Rectal smooth muscle tissue (tissue), 1 donor: Measurements from ENCODE around the gene ADAMTS19.

Source experiments
- H3K27ac ChIP-seq: one replicate; pipeline ENCODE4 v1.7.0; 2013; ENCODE audit warnings: low read depth, low read length, inconsistent platforms
- H3K27me3 ChIP-seq: one replicate; pipeline ENCODE4 v1.7.0; 2013; ENCODE audit warnings: low read length; ENCODE audit not compliant: control insufficient read depth, insufficient read depth
- H3K36me3 ChIP-seq: one replicate; pipeline ENCODE4 v1.7.0; 2013; ENCODE audit warnings: low read length; ENCODE audit not compliant: control insufficient read depth, insufficient read depth
- H3K4me1 ChIP-seq: one replicate; pipeline ENCODE4 v1.7.0; 2013; ENCODE audit warnings: low read length; ENCODE audit not compliant: control insufficient read depth, insufficient read depth
- H3K4me3 ChIP-seq: one replicate; pipeline ENCODE4 v1.7.0; 2013; ENCODE audit warnings: low read length
- H3K9ac ChIP-seq: one replicate; pipeline ENCODE4 v1.7.0; 2013; ENCODE audit warnings: low read length

The ADAMTS19 gene

GRCh38 chr5:129447968-129448367, 12.1 kb upstream of the ADAMTS19 start:
- H3K9ac ChIP-seq = no peak overlapping the region
- no peaks in the 10 kb centered on the region for H3K36me3 ChIP-seq
- H3K4me3 ChIP-seq = no peak overlapping the region
- no peak overlapping the region for H3K27ac ChIP-seq
- no peaks in the 10 kb centered on the region for H3K4me1 ChIP-seq
- no peaks in the 10 kb centered on the region for H3K27me3 ChIP-seq

DNA sequence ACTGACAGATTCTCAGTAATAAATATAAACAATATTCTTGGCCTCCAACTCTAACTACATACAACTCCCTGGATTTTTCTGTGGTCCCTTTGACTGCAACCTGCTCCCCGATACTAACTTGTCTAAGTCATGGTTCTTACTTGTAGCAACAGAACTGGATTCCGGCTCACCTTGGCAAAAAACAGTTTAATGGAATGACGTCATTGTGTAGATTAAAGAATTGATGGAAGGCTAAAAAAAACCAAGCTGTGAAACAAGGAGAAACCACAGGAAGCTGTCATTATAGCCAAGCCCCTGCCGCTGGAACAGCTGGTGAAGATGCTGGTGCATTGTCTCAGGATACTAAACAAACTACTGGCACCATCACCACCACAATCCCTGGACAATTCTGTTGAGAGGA, 11.4 kb upstream of the ADAMTS19 start:
- Histone ChIP-seq H3K27me3 (no peaks in the 10 kb centered on the region), H3K36me3 (no peaks in the 10 kb centered on the region), H3K9ac (no peak overlapping the region), H3K4me1 (no peaks in the 10 kb centered on the region), H3K4me3 (no peak overlapping the region), H3K27ac (no peak overlapping the region)

DNA sequence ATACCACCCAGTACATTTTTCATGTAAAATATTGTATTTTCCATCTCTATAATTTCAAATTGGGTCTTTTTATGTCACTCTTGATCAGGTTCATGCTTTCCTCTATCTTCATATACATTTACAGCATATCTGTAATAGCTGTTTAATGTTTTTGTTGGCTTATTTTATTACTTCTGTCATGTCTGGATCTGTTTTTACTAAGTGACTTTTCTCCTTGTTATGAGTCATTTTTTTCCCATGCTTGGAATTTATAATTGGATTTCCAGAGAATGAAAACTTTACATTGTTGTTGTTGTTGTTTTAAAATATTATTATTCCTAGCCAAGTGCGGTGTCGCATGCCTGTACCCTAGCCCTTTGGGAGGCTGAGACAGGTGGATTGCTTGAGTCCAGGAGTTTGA, 5.6 kb upstream of the ADAMTS19 start:
- Histone ChIP-seq H3K9ac (no peak overlapping the region), H3K4me3 (no peak overlapping the region), H3K27ac (no peak overlapping the region), H3K4me1 (no peaks in the 10 kb centered on the region), H3K27me3 (no peaks in the 10 kb centered on the region), H3K36me3 (no peaks in the 10 kb centered on the region)

DNA sequence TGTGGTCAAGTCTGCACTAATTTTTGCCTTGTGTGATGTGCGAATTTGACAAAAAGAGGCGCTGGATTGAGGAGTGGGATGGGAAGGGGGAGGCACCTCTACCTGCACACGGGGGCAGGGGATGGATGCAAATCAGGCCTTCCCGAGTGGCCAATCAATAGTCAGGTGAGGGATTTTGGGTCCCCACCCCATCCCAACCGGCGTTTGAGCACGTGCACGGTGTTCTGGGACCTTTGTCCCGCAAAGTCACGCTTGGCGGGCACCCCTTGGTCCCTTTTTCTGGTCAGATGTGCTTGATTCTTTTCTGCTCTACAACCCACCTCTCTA, 685 bp upstream of the ADAMTS19 start:
- H3K27me3 ChIP-seq = no peaks in the 10 kb centered on the region
- H3K4me1 ChIP-seq = no peaks in the 10 kb centered on the region
- no peak overlapping the region for H3K27ac ChIP-seq
- no peak overlapping the region for H3K9ac ChIP-seq
- H3K4me3 ChIP-seq = peak overlapping the region; percentile 5
- no peaks in the 10 kb centered on the region for H3K36me3 ChIP-seq

DNA sequence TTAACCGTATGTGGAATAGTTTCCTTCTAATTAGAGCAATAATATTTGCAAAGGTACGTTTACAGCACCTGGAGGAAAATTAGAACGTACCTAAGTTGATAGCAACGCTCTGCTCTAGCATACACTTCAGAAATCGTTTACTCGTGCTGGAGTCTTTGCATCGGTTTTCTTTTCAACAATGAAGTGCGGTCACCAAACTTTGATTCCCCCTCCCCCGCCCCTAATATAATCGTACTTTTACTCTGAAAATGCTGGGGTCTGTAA, 506 bp downstream of the ADAMTS19 start:
- Histone ChIP-seq H3K27ac (no peak overlapping the region), H3K4me3 (peak overlapping the region; percentile 69), H3K9ac (no peak overlapping the region), H3K27me3 (no peaks in the 10 kb centered on the region), H3K36me3 (no peaks in the 10 kb centered on the region), H3K4me1 (no peaks in the 10 kb centered on the region)

- Histone ChIP-seq H3K36me3 (no peaks in the 10 kb centered on the region), H3K9ac (no peak overlapping the region), H3K27me3 (no peaks in the 10 kb centered on the region), H3K4me1 (no peaks in the 10 kb centered on the region), H3K4me3 (peak overlapping the region; percentile 69), H3K27ac (no peak overlapping the region)
These were observed 1.0 kb downstream of the ADAMTS19 start for GRCh38 chr5:129460936-129461710.

DNA sequence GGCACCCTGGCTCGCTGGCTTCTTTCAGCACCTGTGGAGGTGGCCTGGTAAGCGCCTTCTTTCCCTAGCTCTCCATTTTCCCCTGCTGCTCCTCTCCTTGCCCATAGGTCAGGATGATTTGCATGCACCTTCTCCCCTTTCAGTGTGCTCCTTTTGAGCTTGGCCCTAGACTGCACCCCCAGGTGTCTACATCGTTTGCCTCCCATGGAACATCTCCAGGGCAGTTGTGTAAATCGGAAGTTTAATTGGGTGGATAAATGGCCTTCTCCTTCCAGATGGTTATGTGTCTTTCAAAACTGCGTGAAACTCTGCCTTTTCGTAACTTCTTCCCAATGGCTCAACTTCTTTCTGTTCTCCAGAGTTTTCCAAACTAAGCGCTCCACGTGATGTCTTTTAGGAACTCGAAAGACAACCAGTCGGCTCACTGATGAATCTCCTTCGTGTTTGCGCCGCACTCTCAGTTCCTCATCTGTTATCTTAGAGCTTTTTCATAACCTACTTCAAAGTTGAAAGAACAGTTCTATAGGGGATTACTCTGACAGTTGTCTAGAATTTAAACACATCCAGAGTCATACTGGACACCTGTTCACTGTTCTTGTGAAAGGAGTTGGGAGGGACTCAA, 1.7 kb downstream of the ADAMTS19 start:
- H3K9ac ChIP-seq = no peak overlapping the region
- H3K27ac ChIP-seq = no peak overlapping the region
- H3K27me3 ChIP-seq = no peaks in the 10 kb centered on the region
- no peaks in the 10 kb centered on the region for H3K36me3 ChIP-seq
- H3K4me3 ChIP-seq = peak overlapping the region; percentile 25
- H3K4me1 ChIP-seq = no peaks in the 10 kb centered on the region

GRCh38 chr5:129465776-129466344, 5.8 kb downstream of the ADAMTS19 start:
- no peaks in the 10 kb centered on the region for H3K36me3 ChIP-seq
- H3K27ac ChIP-seq = no peak overlapping the region
- no peak overlapping the region for H3K4me3 ChIP-seq

DNA sequence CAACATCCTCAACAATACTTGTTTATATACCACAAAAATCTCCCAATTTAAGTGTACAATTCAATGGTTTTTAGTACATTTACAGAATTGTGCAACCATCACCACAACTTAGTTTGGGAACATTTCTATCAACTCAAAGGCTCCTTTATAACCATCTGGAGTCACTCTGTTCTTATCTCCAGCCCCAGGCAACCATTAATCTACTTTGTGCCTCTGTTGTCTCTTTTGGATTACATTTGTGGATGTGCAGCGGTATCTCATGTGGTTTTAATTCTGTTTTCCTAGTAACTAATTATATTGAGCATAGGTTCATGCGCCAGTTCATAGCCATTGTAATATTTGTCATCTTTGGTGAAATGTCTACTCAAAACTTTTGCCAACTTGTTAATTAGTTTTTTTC, 14.4 kb downstream of the ADAMTS19 start:
- Histone ChIP-seq H3K4me1 (no peaks in the 10 kb centered on the region), H3K27ac (no peak overlapping the region), H3K27me3 (no peaks in the 10 kb centered on the region), H3K9ac (no peak overlapping the region), H3K4me3 (no peak overlapping the region), H3K36me3 (no peaks in the 10 kb centered on the region)

More at GRCh38 chr5:129465776-129466344, 5.8 kb downstream of the ADAMTS19 start:
- no peaks in the 10 kb centered on the region for H3K27me3 ChIP-seq
- H3K4me1 ChIP-seq = no peaks in the 10 kb centered on the region
- no peak overlapping the region for H3K9ac ChIP-seq

GRCh38 chr5:129476751-129477150, 16.7 kb downstream of the ADAMTS19 start:
- H3K36me3 ChIP-seq = no peaks in the 10 kb centered on the region
- H3K4me1 ChIP-seq = no peaks in the 10 kb centered on the region
- no peaks in the 10 kb centered on the region for H3K27me3 ChIP-seq
- H3K27ac ChIP-seq = no peak overlapping the region
- no peak overlapping the region for H3K9ac ChIP-seq
- no peak overlapping the region for H3K4me3 ChIP-seq

DNA sequence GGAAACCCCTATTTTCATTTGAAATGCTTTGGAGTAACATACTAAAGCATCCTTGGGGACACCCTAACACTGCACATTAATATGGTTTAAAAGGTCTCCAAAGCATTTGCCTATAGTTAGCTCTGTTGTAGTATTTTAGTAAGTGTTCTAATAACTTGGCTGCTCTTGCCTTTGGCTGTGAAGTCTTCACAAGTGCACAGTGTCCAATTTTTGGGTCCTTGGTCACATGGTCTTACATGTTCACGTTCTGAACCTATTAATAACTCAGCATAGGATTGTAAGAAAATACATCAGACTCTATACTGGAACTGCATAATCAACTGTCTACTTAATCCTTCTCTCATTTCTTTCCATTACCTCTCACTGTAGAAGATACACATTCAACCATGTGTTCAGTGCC, 17.4 kb downstream of the ADAMTS19 start:
- Histone ChIP-seq H3K27me3 (no peaks in the 10 kb centered on the region), H3K9ac (no peak overlapping the region), H3K4me3 (no peak overlapping the region), H3K27ac (no peak overlapping the region), H3K4me1 (no peaks in the 10 kb centered on the region), H3K36me3 (no peaks in the 10 kb centered on the region)

DNA sequence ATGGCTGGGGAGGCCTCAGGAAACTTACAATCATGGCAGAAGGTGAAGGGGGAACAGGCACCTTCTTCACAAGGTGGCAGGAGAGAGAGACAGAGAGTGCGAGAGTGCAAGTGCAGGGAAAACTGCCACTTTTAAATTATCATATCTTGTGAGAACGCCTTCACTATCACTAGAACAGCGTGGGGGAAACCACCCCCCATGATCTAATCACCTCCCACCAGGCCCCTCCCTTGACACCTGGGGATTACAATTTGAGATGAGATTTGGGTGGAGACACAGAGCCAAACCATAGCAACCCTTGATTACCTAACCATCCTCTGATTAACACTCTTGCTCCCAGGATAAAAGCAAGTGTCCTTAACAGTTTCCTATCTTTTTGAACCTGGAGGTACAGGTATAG, 21.1 kb downstream of the ADAMTS19 start:
- Histone ChIP-seq H3K4me1 (no peaks in the 10 kb centered on the region), H3K27me3 (no peaks in the 10 kb centered on the region), H3K4me3 (no peak overlapping the region), H3K9ac (no peak overlapping the region), H3K27ac (no peak overlapping the region), H3K36me3 (no peaks in the 10 kb centered on the region)

- Histone ChIP-seq H3K9ac (no peak overlapping the region), H3K4me3 (no peak overlapping the region), H3K36me3 (no peaks in the 10 kb centered on the region), H3K27me3 (no peaks in the 10 kb centered on the region), H3K4me1 (no peaks in the 10 kb centered on the region), H3K27ac (no peak overlapping the region)
These were observed 36.3 kb downstream of the ADAMTS19 start for GRCh38 chr5:129496421-129496820.
